ENCODE data around the gene IL16.

IL16 gene

DNA sequence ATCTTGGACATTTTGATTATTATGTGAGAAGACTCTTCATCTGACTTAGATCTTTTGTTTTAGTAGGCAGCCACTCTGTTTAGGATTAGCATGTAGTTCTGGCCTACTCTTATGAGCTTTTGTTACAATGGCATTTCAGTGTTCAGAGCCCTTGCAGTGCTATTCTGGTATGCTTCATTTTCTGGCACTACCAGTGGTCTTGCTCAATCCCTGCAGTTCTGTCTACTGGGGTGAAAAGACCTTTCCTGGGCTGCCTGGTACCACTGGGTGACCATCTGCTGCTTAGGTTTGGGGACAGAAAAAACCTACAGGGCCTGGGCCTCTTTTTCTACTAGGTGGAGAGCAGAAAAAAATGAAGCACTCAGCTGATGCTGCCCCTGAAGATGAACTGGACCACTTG lies 42.5 kb downstream of the IL16 start:
- TF ChIP-seq CTCF (IDR thresholded peaks at IDR 0.05; ENCODE audit: low read depth, low read length, missing control alignments): no peak
- H3K4me3 ChIP-seq (ENCODE audit: low read depth, low read length): no peak overlapping the region
- in situ Hi-C loops (cut with HindIII; ENCODE audit: low sequenced_read_pairs): no loop called here
- no peak for DNase-seq (ENCODE audit: low read depth)

GRCh38 chr15:81242778-81243177 lies 46.1 kb downstream of the IL16 start:
- no peak for DNase-seq (ENCODE audit: low read depth)
- H3K4me3 ChIP-seq (ENCODE audit: low read depth, low read length): no peak overlapping the region
- in situ Hi-C loops (cut with HindIII; ENCODE audit: low sequenced_read_pairs): loop anchor here (5.0 kb wide), 1 partner anchor 65 kb away; no protein-coding TSS in a partner anchor
- no peak for TF ChIP-seq CTCF (IDR thresholded peaks at IDR 0.05; ENCODE audit: low read depth, low read length, missing control alignments)

- no peak for DNase-seq (ENCODE audit: low read depth)
- H3K4me3 ChIP-seq (ENCODE audit: low read depth, low read length): no peak overlapping the region
- in situ Hi-C loops (cut with HindIII; ENCODE audit: low sequenced_read_pairs): loop anchor here (5.0 kb wide), 1 partner anchor 67 kb away; no protein-coding TSS in a partner anchor
- no peak for TF ChIP-seq CTCF (IDR thresholded peaks at IDR 0.05; ENCODE audit: low read depth, low read length, missing control alignments)
Measured at GRCh38 chr15:81244306-81244705, 47.6 kb downstream of the IL16 start.

GRCh38 chr15:81253846-81254245 lies 57.2 kb downstream of the IL16 start:
- DNase-seq (ENCODE audit: low read depth): no peak
- no peak for TF ChIP-seq CTCF (IDR thresholded peaks at IDR 0.05; ENCODE audit: low read depth, low read length, missing control alignments)
- H3K4me3 ChIP-seq (ENCODE audit: low read depth, low read length): no peak overlapping the region
- in situ Hi-C loops (cut with HindIII; ENCODE audit: low sequenced_read_pairs): no loop called here

DNA sequence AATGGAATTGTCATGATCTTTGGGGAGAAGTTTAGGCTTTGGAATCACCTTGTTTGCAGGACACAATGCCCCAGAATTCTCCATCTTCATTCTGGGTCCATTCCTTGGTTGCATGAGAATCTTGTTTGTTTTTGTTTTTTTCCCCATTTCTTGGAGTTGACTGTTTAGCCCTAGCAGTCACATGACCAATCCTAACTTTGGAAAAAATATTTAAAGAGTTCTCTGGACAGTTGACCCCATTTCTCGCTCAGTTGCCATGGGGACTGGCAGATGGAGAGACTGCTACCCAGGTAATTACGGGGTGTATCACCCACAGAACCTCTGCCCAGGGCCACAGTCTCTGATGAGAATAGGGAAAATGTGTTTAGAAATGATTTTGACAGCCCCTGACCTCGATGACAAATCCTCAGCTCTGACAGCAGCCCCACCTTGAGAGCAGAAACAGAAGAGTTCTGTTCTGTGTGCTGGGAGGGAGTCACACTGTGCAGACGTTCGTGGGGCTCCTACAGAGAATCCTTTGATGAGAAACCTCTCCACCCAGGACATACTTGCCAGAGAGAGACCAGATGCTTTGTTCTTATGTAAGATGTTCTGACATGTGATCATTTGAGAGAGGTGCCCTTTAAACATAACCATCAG lies 57.7 kb downstream of the IL16 start:
- H3K4me3 ChIP-seq (ENCODE audit: low read depth, low read length): no peak overlapping the region
- TF ChIP-seq CTCF (IDR thresholded peaks at IDR 0.05; ENCODE audit: low read depth, low read length, missing control alignments): no peak
- in situ Hi-C loops (cut with HindIII; ENCODE audit: low sequenced_read_pairs): no loop called here
- DNase-seq (ENCODE audit: low read depth): no peak

GRCh38 chr15:81254916-81255290 lies 58.2 kb downstream of the IL16 start:
- no peak for TF ChIP-seq CTCF (IDR thresholded peaks at IDR 0.05; ENCODE audit: low read depth, low read length, missing control alignments)
- in situ Hi-C loops (cut with HindIII; ENCODE audit: low sequenced_read_pairs): no loop called here
- H3K4me3 ChIP-seq (ENCODE audit: low read depth, low read length): no peak overlapping the region
- no peak for DNase-seq (ENCODE audit: low read depth)

All from astrocyte of the cerebellum (primary cell).